ENCODE measurements around the gene FANCI. TPM values are rescaled to one million over a fixed set of nuclear protein-coding genes. Genes with fewer than 3 reads are reported as not detected.

The FANCI gene
- total RNA-seq, 1 donor from 2014 or later = 28.6 TPM

GRCh38 chr15:89201465-89202005, 42.2 kb upstream of the FANCI start:
- H3K9me3 Mint-ChIP-seq (ENCODE audit: unreplicated experiment) = no peaks in the 10 kb centered on the region
- H3K27me3 Mint-ChIP-seq (ENCODE audit: unreplicated experiment) = peaks cover 2% of the 10 kb centered on the region
- peaks cover 37% of the 10 kb centered on the region for H3K4me1 Mint-ChIP-seq (ENCODE audit: unreplicated experiment)
- no peak overlapping the region for H3K4me3 Mint-ChIP-seq (ENCODE audit: unreplicated experiment)
- no peak for DNase-seq (ENCODE audit: low spot score)
- no peaks in the 10 kb centered on the region for H3K36me3 Mint-ChIP-seq (ENCODE audit: low read depth, unreplicated experiment)
- no peak for TF ChIP-seq CTCF (IDR thresholded peaks at IDR 0.05; ENCODE audit: unreplicated experiment)
- H3K27ac Mint-ChIP-seq (ENCODE audit: unreplicated experiment) = peak overlapping the region; percentile 58

- DNase-seq (ENCODE audit: low spot score) = no peak
- no peaks in the 10 kb centered on the region for H3K9me3 Mint-ChIP-seq (ENCODE audit: unreplicated experiment)
- H3K4me1 Mint-ChIP-seq (ENCODE audit: unreplicated experiment) = peaks cover 20% of the 10 kb centered on the region
- H3K27me3 Mint-ChIP-seq (ENCODE audit: unreplicated experiment) = peaks cover 2% of the 10 kb centered on the region
- no peaks in the 10 kb centered on the region for H3K36me3 Mint-ChIP-seq (ENCODE audit: low read depth, unreplicated experiment)
- H3K27ac Mint-ChIP-seq (ENCODE audit: unreplicated experiment) = no peak overlapping the region
- TF ChIP-seq CTCF (IDR thresholded peaks at IDR 0.05; ENCODE audit: unreplicated experiment) = no peak
- H3K4me3 Mint-ChIP-seq (ENCODE audit: unreplicated experiment) = no peak overlapping the region
These were observed 40.0 kb upstream of the FANCI start for GRCh38 chr15:89203705-89204273.

GRCh38 chr15:89205991-89206585, 37.7 kb upstream of the FANCI start:
- H3K4me3 Mint-ChIP-seq (ENCODE audit: unreplicated experiment) = no peak overlapping the region
- peaks cover 2% of the 10 kb centered on the region for H3K4me1 Mint-ChIP-seq (ENCODE audit: unreplicated experiment)
- no peak overlapping the region for H3K27ac Mint-ChIP-seq (ENCODE audit: unreplicated experiment)
- H3K27me3 Mint-ChIP-seq (ENCODE audit: unreplicated experiment) = peaks cover 4% of the 10 kb centered on the region
- H3K9me3 Mint-ChIP-seq (ENCODE audit: unreplicated experiment) = no peaks in the 10 kb centered on the region
- no peaks in the 10 kb centered on the region for H3K36me3 Mint-ChIP-seq (ENCODE audit: low read depth, unreplicated experiment)
- DNase-seq (ENCODE audit: low spot score) = no peak
- no peak for TF ChIP-seq CTCF (IDR thresholded peaks at IDR 0.05; ENCODE audit: unreplicated experiment)

- DNase-seq (ENCODE audit: low spot score) = peak; percentile 93
- Mint-ChIP-seq H3K9me3 (ENCODE audit: unreplicated experiment) (no peaks in the 10 kb centered on the region), H3K27me3 (ENCODE audit: unreplicated experiment) (peaks cover 4% of the 10 kb centered on the region), H3K36me3 (ENCODE audit: low read depth, unreplicated experiment) (no peaks in the 10 kb centered on the region), H3K4me3 (ENCODE audit: unreplicated experiment) (no peak overlapping the region), H3K4me1 (ENCODE audit: unreplicated experiment) (peaks cover 2% of the 10 kb centered on the region), H3K27ac (ENCODE audit: unreplicated experiment) (no peak overlapping the region)
- TF ChIP-seq CTCF (IDR thresholded peaks at IDR 0.05; ENCODE audit: unreplicated experiment) = peak; percentile 97
These were observed 36.9 kb upstream of the FANCI start for GRCh38 chr15:89206908-89207331.

GRCh38 chr15:89208256-89208655, 35.5 kb upstream of the FANCI start:
- Mint-ChIP-seq H3K4me1 (ENCODE audit: unreplicated experiment) (peaks cover 2% of the 10 kb centered on the region), H3K27me3 (ENCODE audit: unreplicated experiment) (peaks cover 4% of the 10 kb centered on the region), H3K4me3 (ENCODE audit: unreplicated experiment) (no peak overlapping the region), H3K27ac (ENCODE audit: unreplicated experiment) (no peak overlapping the region), H3K36me3 (ENCODE audit: low read depth, unreplicated experiment) (no peaks in the 10 kb centered on the region), H3K9me3 (ENCODE audit: unreplicated experiment) (no peaks in the 10 kb centered on the region)
- no peak for DNase-seq (ENCODE audit: low spot score)
- no peak for TF ChIP-seq CTCF (IDR thresholded peaks at IDR 0.05; ENCODE audit: unreplicated experiment)
